Gastrocnemius medialis (tissue), 4 donors: Measurements from ENCODE around the gene HCRTR2. TPM values are rescaled to one million over a fixed set of nuclear protein-coding genes. Genes with fewer than 3 reads are reported as not detected.
"Not testable (repeated sequence)": the region's sequence is repeated elsewhere in the genome, so short reads cannot be mapped to it uniquely, and the experiment has no call there.

ENCODE experiments used
- ATAC-seq, 2 donors: fragments of 150-250 bp; one replicate each; pipeline ENCODE4 v1.9.1; 2016
- DNase-seq, 2 donors: peaks; one replicate each; pipeline ENCODE4 v3.0.0-alpha.2; 2019
- H3K27ac ChIP-seq, 4 donors: fragments of 200-600 bp; sonication (generic); 1 replicate in 1 of 4; 2 replicates in 3 of 4; pipeline ENCODE4 v1.5.1; 2016 to 2018; ENCODE audit warnings: mild to moderate bottlenecking in 2 of 4, moderate library complexity in 1 of 4
- H3K27me3 ChIP-seq, 3 donors: fragments of 200-600 bp; sonication (generic) in 2 of 3; 1 replicate in 1 of 3; 2 replicates in 2 of 3; pipeline versions ENCODE4 v1.5.1 to v1.6.0; 2016 to 2019; ENCODE audit warnings: mild to moderate bottlenecking in 1 of 3, moderate library complexity in 1 of 3
- H3K36me3 ChIP-seq, 2 donors: fragments of 200-600 bp; sonication (generic) in 1 of 2; one replicate each; pipeline ENCODE4 v1.5.1; 2017 to 2018
- H3K4me1 ChIP-seq, 2 donors: fragments of 200-600 bp; sonication (generic) in 1 of 2; one replicate each; pipeline ENCODE4 v1.5.1; 2016 to 2017; ENCODE audit warnings: mild to moderate bottlenecking in 2 of 2
- H3K4me3 ChIP-seq, 4 donors: fragments of 200-600 bp; sonication (generic) in 3 of 4; 1 replicate in 1 of 4; 2 replicates in 3 of 4; pipeline ENCODE4 v1.5.1; 2016 to 2019; ENCODE audit warnings: mild to moderate bottlenecking in 2 of 4
- H3K9me3 ChIP-seq, 3 donors: fragments of 200-600 bp; sonication (generic) in 2 of 3; 1 replicate in 1 of 3; 2 replicates in 2 of 3; pipeline ENCODE4 v1.5.1; 2016 to 2019
- CTCF ChIP-seq, 5 experiments: fragments of 450-650 bp in 3 of 5; fragments of 200-600 bp in 2 of 5; sonication (generic) in 2 of 5; IDR thresholded peaks in 4 of 5; conservative IDR thresholded peaks in 1 of 5; 1 replicate in 4 of 5; 2 replicates in 1 of 5; pipeline ENCODE4 v1.5.1; 2016 to 2019; ENCODE audit warnings: antibody characterized with exemption in 5 of 5, mild to moderate bottlenecking in 3 of 5, moderate library complexity in 3 of 5
- POLR2A ChIP-seq, 2 donors: fragments of 450-650 bp; IDR thresholded peaks; one replicate each; pipeline ENCODE4 v1.6.1; 2017; ENCODE audit warnings: antibody characterized with exemption in 2 of 2, mild to moderate bottlenecking in 2 of 2, moderate library complexity in 2 of 2
- in situ Hi-C, 4 donors: fragments of 200-750 bp; cut with MboI; loops; one replicate each; pipeline versions ENCODE4 v1.15.0 to v1.8.0; 2017; ENCODE audit warnings: low sequenced_read_pairs in 4 of 4
- intact Hi-C: fragments of 100-400 bp; cut with DNase I; formaldehyde crosslinking; loops from one replicate; pipeline ENCODE4 v1.15.1; 2023; ENCODE audit warnings: low total_unique reads
- total RNA-seq, 4 donors: library from RNA; depleted of rRNA; stranded (reverse); fragments of >200 nt; gene quantifications; one replicate each; pipeline versions ENCODE4 v1.1.0 to v1.2.3, GENCODE V29; 2016

The HCRTR2 gene
- total RNA-seq, 4 donors from 2014 or later: not detected

- Histone ChIP-seq H3K27ac (no peak overlapping the region), H3K36me3 (no peaks in the 10 kb centered on the region), H3K27me3 (no peaks in the 10 kb centered on the region), H3K4me3 (no peak overlapping the region), H3K9me3 (no peaks in the 10 kb centered on the region), H3K4me1 (no peaks in the 10 kb centered on the region)
- in situ Hi-C loops (loop anchor here (25.0 kb wide), 3 partner anchors 516 to 1266 kb away; no protein-coding TSS in a partner anchor), intact Hi-C loops (no loop called here)
- no peak for TF ChIP-seq POLR2A (IDR thresholded peaks at IDR 0.05)
- TF ChIP-seq CTCF (IDR thresholded peaks at IDR 0.05 in 4 of 5, conservative IDR thresholded peaks at IDR 0.05 in 1 of 5): no peak
- DNase-seq (no peak), ATAC-seq (no peak)
Observed at GRCh38 chr6:55227862-55228261, 53.5 kb downstream of the HCRTR2 start.

- no peaks in the 10 kb centered on the region for H3K27me3 ChIP-seq
- TF ChIP-seq POLR2A (IDR thresholded peaks at IDR 0.05) (no peak), CTCF (IDR thresholded peaks at IDR 0.05 in 4 of 5, conservative IDR thresholded peaks at IDR 0.05 in 1 of 5) (no peak)
- DNase-seq: no peak
- no peak for ATAC-seq
- no peak overlapping the region for H3K4me3 ChIP-seq
- in situ Hi-C loops: loop anchor here (10.0 to 25.0 kb wide), 4 partner anchors 527 to 1277 kb away; no protein-coding TSS in a partner anchor
- H3K4me1 ChIP-seq: no peaks in the 10 kb centered on the region
- no peaks in the 10 kb centered on the region for H3K36me3 ChIP-seq
- no peaks in the 10 kb centered on the region for H3K9me3 ChIP-seq
- H3K27ac ChIP-seq: no peak overlapping the region
- intact Hi-C loops: no loop called here
Observed at GRCh38 chr6:55239099-55239498, 64.8 kb downstream of the HCRTR2 start.

- intact Hi-C loops (loop anchor here (5.0 to 10.0 kb wide), 2 partner anchors 526 to 1264 kb away; no protein-coding TSS in a partner anchor), in situ Hi-C loops (loop anchor here (25.0 kb wide), 3 partner anchors 529 to 1279 kb away; no protein-coding TSS in a partner anchor)
- not testable (repeated sequence) for H3K4me1 ChIP-seq
Observed at GRCh38 chr6:55240975-55241605, 66.8 kb downstream of the HCRTR2 start.

GRCh38 chr6:55250400-55250799 lies 76.1 kb downstream of the HCRTR2 start:
- intact Hi-C loops: no loop called here
- in situ Hi-C loops: no loop called here
- Histone ChIP-seq H3K4me1 (no peaks in the 10 kb centered on the region), H3K27me3 (no peaks in the 10 kb centered on the region), H3K27ac (no peak overlapping the region), H3K4me3 (no peak overlapping the region), H3K9me3 (no peaks in the 10 kb centered on the region), H3K36me3 (no peaks in the 10 kb centered on the region)
- DNase-seq: no peak
- no peak for ATAC-seq
- TF ChIP-seq CTCF (IDR thresholded peaks at IDR 0.05 in 4 of 5, conservative IDR thresholded peaks at IDR 0.05 in 1 of 5): no peak
- TF ChIP-seq POLR2A (IDR thresholded peaks at IDR 0.05): no peak

More at GRCh38 chr6:55240975-55241605, 66.8 kb downstream of the HCRTR2 start:
- not testable (repeated sequence) for H3K27me3 ChIP-seq, H3K4me3 ChIP-seq, H3K36me3 ChIP-seq, H3K9me3 ChIP-seq, DNase-seq, ATAC-seq, H3K27ac ChIP-seq
- peak in 3 of 5 experiments; percentile 31 to 53 (median 44) for TF ChIP-seq CTCF (IDR thresholded peaks at IDR 0.05 in 4 of 5, conservative IDR thresholded peaks at IDR 0.05 in 1 of 5)
